Natural killer cell (primary cell): ENCODE results near the gene CHN1. TPM values are rescaled to one million over a fixed set of nuclear protein-coding genes. Genes with fewer than 3 reads are reported as not detected.

Source experiments
- ATAC-seq, 3 donors: fragments of 150-1000 bp in 2 of 3; fragments of 200-7000 bp in 1 of 3; cut with Tn5 transposase; 1 replicate in 1 of 3; 2 replicates in 2 of 3; pipeline ENCODE4 v1.10.0; 2021; ENCODE audit warnings: mild to moderate bottlenecking in 2 of 3, moderate library complexity in 2 of 3
- DNase-seq, 2 donors: peaks; one replicate each; pipeline versions ENCODE4 v3.0.0 to v3.0.0-alpha.2; 2013 to 2021; ENCODE audit warnings: mixed read lengths in 1 of 2
- H3K27ac ChIP-seq: one replicate; pipeline ENCODE4 v1.5.1; 2013; ENCODE audit warnings: mild to moderate bottlenecking, low read length
- H3K27me3 ChIP-seq: one replicate; pipeline ENCODE4 v1.6.1; 2013; ENCODE audit warnings: low read length; ENCODE audit not compliant: control insufficient read depth, insufficient read depth
- H3K36me3 ChIP-seq: one replicate; pipeline ENCODE4 v1.6.1; 2013; ENCODE audit warnings: low read length; ENCODE audit not compliant: control insufficient read depth, insufficient read depth
- H3K4me1 ChIP-seq: one replicate; pipeline ENCODE4 v1.6.1; 2013; ENCODE audit warnings: low read length; ENCODE audit not compliant: control insufficient read depth, insufficient read depth
- H3K4me3 ChIP-seq: one replicate; pipeline ENCODE4 v1.5.1; 2013; ENCODE audit warnings: low read length
- H3K9me3 ChIP-seq: one replicate; pipeline ENCODE4 v1.6.1; 2013; ENCODE audit warnings: low read length; ENCODE audit not compliant: control insufficient read depth, insufficient read depth
- H3K27ac Mint-ChIP-seq, 2 donors: one replicate each; pipeline ENCODE4 v1.8.0; 2022; ENCODE audit warnings: mild to moderate bottlenecking in 2 of 2, mixed read lengths in 2 of 2, moderate library complexity in 1 of 2
- H3K27me3 Mint-ChIP-seq, 2 donors: one replicate each; pipeline ENCODE4 v1.8.0; 2022; ENCODE audit warnings: low read depth in 2 of 2, mixed read lengths in 2 of 2
- H3K36me3 Mint-ChIP-seq: one replicate; pipeline ENCODE4 v1.8.0; 2022; ENCODE audit warnings: mixed read lengths
- H3K4me1 Mint-ChIP-seq, 2 donors: one replicate each; pipeline ENCODE4 v1.8.0; 2022; ENCODE audit warnings: mixed read lengths in 2 of 2
- H3K4me3 Mint-ChIP-seq: one replicate; pipeline ENCODE4 v1.8.0; 2022; ENCODE audit warnings: mild to moderate bottlenecking, moderate library complexity, mixed read lengths
- H3K9me3 Mint-ChIP-seq, 2 donors: one replicate each; pipeline ENCODE4 v1.8.0; 2022; ENCODE audit warnings: mixed read lengths in 2 of 2
- WGBS: methylation state at CpG from one replicate; pipeline ENCODE4 v1.1.7; 2013; ENCODE audit warnings: missing lambda C conversion rate; ENCODE audit not compliant: insufficient coverage; 5-methylcytosine and 5-hydroxymethylcytosine counted together
- intact Hi-C: fragments of 100-400 bp; cut with micrococcal nuclease; formaldehyde crosslinking; loops from one replicate; pipeline ENCODE4 v1.14.2; 2022
- total RNA-seq, 4 donors: library from RNA; stranded (reverse); fragments of 120-200 nt in 1 of 4; gene quantifications; one replicate each; pipeline versions ENCODE4 v1.2.3 to v1.2.4, GENCODE V29; 2013 to 2022
- TF ChIP-seq, protein P1 (sequence below): fragments of 200-600 bp; IDR thresholded peaks from one replicate; pipeline ENCODE4 v1.8.0; 2022; ENCODE audit warnings: antibody characterized with exemption

The CHN1 gene
- total RNA-seq, 3 donors from 2014 or later (not counting 1 experiment from before 2014, with no cell fraction given) = 0.80 to 1.7 (median 0.88) TPM

DNA sequence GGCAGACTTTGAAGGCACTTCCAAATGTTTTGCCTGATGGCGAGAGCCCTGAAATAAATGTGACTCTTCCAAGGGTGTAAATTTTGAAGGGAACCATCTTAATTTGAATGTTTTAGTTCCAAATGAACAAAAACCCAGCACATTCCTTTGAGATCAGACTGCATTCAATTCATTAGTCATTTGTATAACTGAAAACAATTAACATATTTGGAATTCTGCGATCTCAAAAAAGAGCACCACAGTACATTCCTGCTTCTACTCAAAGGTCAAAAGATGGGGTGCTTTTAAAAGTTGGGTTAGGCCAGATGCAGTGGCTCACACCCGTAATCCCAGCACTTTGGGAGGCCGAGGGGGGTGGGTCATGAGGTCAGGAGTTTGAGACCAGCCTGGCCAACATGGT lies 202.7 kb downstream of the CHN1 start:
- H3K9me3 ChIP-seq = no peaks in the 10 kb centered on the region
- H3K9me3 Mint-ChIP-seq = no peaks in the 10 kb centered on the region
- no peak overlapping the region for H3K27ac Mint-ChIP-seq
- H3K36me3 Mint-ChIP-seq = no peaks in the 10 kb centered on the region
- H3K27ac ChIP-seq = no peak overlapping the region
- ATAC-seq (no peak), DNase-seq (no peak)
- no peaks in the 10 kb centered on the region for H3K4me1 ChIP-seq
- H3K4me3 ChIP-seq = no peak overlapping the region
- intact Hi-C loops = no loop called here
- TF ChIP-seq, protein P1, sequence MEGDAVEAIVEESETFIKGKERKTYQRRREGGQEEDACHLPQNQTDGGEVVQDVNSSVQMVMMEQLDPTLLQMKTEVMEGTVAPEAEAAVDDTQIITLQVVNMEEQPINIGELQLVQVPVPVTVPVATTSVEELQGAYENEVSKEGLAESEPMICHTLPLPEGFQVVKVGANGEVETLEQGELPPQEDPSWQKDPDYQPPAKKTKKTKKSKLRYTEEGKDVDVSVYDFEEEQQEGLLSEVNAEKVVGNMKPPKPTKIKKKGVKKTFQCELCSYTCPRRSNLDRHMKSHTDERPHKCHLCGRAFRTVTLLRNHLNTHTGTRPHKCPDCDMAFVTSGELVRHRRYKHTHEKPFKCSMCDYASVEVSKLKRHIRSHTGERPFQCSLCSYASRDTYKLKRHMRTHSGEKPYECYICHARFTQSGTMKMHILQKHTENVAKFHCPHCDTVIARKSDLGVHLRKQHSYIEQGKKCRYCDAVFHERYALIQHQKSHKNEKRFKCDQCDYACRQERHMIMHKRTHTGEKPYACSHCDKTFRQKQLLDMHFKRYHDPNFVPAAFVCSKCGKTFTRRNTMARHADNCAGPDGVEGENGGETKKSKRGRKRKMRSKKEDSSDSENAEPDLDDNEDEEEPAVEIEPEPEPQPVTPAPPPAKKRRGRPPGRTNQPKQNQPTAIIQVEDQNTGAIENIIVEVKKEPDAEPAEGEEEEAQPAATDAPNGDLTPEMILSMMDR = no peak
- no peak overlapping the region for H3K4me3 Mint-ChIP-seq
- H3K4me1 Mint-ChIP-seq = no peaks in the 10 kb centered on the region
- no peaks in the 10 kb centered on the region for H3K36me3 ChIP-seq
- no peaks in the 10 kb centered on the region for H3K27me3 ChIP-seq
- H3K27me3 Mint-ChIP-seq = peaks cover 2 to 13% of the 10 kb centered on the region in 2 donors
- 78% methylated on average over 4 of the region's 4 CpGs for WGBS

DNA sequence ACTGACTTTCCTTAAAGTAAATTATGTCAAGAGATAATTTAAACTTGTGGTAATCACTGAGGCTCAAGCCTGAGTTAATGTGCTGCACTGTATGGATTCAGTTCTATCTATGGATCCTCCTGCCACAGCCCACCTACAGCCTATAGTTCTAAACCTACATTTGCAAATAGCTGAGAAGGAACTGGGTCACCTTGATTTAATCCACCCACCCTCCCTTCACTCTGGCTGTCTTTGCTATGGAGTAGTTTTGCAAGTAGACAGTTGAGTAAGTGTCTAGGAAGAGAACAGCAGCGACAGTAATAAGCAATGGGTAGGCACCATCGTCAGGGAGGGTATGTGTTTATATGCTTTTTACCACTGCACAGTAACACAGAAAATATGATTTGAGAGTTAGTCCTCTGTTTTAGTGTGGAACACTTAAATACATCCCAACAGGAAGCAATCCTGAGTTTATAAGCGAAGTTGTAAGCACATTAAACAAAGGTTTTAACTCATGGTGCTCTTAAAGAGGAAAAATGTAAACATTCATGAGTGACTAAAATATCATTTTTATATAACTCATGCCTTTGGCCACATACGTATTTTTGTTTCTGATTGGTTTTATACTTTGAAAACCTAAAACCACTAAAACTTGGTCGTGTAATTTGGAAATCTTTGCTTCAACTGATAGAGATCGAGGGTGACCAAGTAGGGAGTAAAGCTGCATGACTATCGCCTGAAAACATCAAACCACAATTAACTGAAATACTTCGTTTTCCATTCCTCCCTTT lies 204.6 kb downstream of the CHN1 start:
- Mint-ChIP-seq H3K9me3 (no peaks in the 10 kb centered on the region), H3K4me3 (no peak overlapping the region), H3K27ac (no peak overlapping the region), H3K36me3 (no peaks in the 10 kb centered on the region), H3K4me1 (no peaks in the 10 kb centered on the region), H3K27me3 (peaks cover 2 to 13% of the 10 kb centered on the region in 2 donors)
- Histone ChIP-seq H3K4me1 (no peaks in the 10 kb centered on the region), H3K36me3 (no peaks in the 10 kb centered on the region), H3K4me3 (no peak overlapping the region), H3K9me3 (no peaks in the 10 kb centered on the region), H3K27ac (no peak overlapping the region), H3K27me3 (no peaks in the 10 kb centered on the region)
- intact Hi-C loops = no loop called here
- 73% methylated on average over 6 of the region's 8 CpGs for WGBS
- ATAC-seq (no peak), DNase-seq (no peak)
- TF ChIP-seq, protein P1 = no peak

DNA sequence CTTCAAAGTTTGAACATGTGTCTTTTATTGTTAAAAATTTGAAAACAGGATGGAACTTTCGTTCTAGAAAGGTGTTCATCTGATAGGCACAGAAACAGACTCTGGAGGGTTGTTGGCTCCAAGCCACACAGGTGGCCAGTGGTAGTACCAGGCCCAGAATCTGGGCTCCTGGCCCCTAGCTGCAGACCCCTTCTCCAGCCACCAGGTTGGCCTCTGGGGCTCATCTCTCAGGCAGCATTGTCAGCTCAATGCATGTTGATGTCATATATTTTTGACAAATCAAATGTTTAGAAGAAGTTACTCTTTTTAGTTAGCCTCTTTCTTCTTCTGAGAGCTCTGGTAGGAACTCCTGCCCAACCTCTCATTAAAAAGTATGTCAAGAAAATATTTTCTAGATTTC lies 206.4 kb downstream of the CHN1 start:
- H3K27me3 Mint-ChIP-seq = peaks cover 0 to 3% of the 10 kb centered on the region in 2 donors
- intact Hi-C loops = no loop called here
- no peak for ATAC-seq
- no peak overlapping the region for H3K27ac Mint-ChIP-seq
- Histone ChIP-seq H3K27me3 (no peaks in the 10 kb centered on the region), H3K9me3 (no peaks in the 10 kb centered on the region), H3K4me1 (no peaks in the 10 kb centered on the region), H3K4me3 (no peak overlapping the region), H3K36me3 (no peaks in the 10 kb centered on the region), H3K27ac (no peak overlapping the region)
- WGBS = 84% methylated on average over 1 of the region's 1 CpG
- no peaks in the 10 kb centered on the region for H3K36me3 Mint-ChIP-seq
- TF ChIP-seq, protein P1 = no peak
- no peaks in the 10 kb centered on the region for H3K4me1 Mint-ChIP-seq
- no peak for DNase-seq
- no peaks in the 10 kb centered on the region for H3K9me3 Mint-ChIP-seq
- no peak overlapping the region for H3K4me3 Mint-ChIP-seq

DNA sequence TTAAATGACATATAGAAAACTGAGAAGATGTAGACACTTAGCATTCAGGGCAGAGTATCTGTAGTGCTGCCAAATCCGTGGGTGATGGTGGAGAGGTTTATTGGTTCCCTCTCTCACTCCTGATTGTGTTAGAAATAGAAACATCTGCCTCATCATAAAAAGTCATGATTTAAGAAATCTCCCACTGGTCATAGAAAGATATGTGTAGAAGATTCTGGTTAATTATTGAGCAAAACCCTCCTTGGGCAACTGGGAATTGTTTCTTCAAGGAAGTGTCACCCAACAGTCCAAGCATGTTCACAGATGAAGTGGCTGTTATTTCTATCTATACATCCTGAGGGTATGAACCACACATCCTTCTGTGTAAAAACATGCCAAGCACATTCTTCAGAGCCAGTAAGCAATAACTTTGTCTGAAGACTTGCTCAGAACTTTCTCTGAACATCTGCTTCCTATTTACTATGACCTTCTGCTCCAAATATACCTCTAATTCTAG lies 207.4 kb downstream of the CHN1 start:
- H3K4me3 ChIP-seq = no peak overlapping the region
- ATAC-seq = no peak

More for the DNA sequence above, 207.4 kb downstream of the CHN1 start:
- intact Hi-C loops = no loop called here
- H3K27me3 Mint-ChIP-seq = peaks cover 0 to 4% of the 10 kb centered on the region in 2 donors
- no peak overlapping the region for H3K27ac Mint-ChIP-seq
- no peaks in the 10 kb centered on the region for H3K9me3 ChIP-seq
- H3K27ac ChIP-seq = no peak overlapping the region
- no peaks in the 10 kb centered on the region for H3K36me3 ChIP-seq
- H3K27me3 ChIP-seq = no peaks in the 10 kb centered on the region
- no peaks in the 10 kb centered on the region for H3K36me3 Mint-ChIP-seq
- TF ChIP-seq, protein P1 = no peak
- no peaks in the 10 kb centered on the region for H3K4me1 ChIP-seq
- H3K4me3 Mint-ChIP-seq = no peak overlapping the region
- no peaks in the 10 kb centered on the region for H3K9me3 Mint-ChIP-seq
- no peak for DNase-seq
- WGBS = no CpG with 5 or more reads among the region's 1 CpG
- H3K4me1 Mint-ChIP-seq = no peaks in the 10 kb centered on the region
